HG03060 (cell line): Measurements from ENCODE around the gene RFX2.
"Not testable (repeated sequence)": the region's sequence is repeated elsewhere in the genome, so short reads cannot be mapped to it uniquely, and the experiment has no call there.

Experiments
- ATAC-seq: cut with Tn5 transposase; IDR thresholded peaks from one replicate; pipeline ENCODE4 v1.9.1; 2021; ENCODE audit warnings: low read depth, moderate number of reproducible peaks; ENCODE audit not compliant: unreplicated experiment

The RFX2 gene

GRCh38 chr19:6042776-6043726 is 67.2 kb downstream of the RFX2 start:
- no peak for ATAC-seq

- no peak for ATAC-seq
Measured at GRCh38 chr19:6041991-6042481, 68.3 kb downstream of the RFX2 start.

- ATAC-seq = no peak
Measured at GRCh38 chr19:6041071-6041470, 69.2 kb downstream of the RFX2 start.

GRCh38 chr19:6039566-6040225 is 70.6 kb downstream of the RFX2 start:
- no peak for ATAC-seq

GRCh38 chr19:6038634-6039405 is 71.5 kb downstream of the RFX2 start:
- no peak for ATAC-seq

GRCh38 chr19:6035026-6035425 is 75.3 kb downstream of the RFX2 start:
- ATAC-seq = no peak

GRCh38 chr19:6034512-6034911 is 75.8 kb downstream of the RFX2 start:
- ATAC-seq = no peak

GRCh38 chr19:6033744-6034264 is 76.5 kb downstream of the RFX2 start:
- ATAC-seq = no peak

- no peak for ATAC-seq
Measured at GRCh38 chr19:6032827-6033226, 77.5 kb downstream of the RFX2 start.

GRCh38 chr19:6032381-6032780 is 77.9 kb downstream of the RFX2 start:
- no peak for ATAC-seq

GRCh38 chr19:6030214-6030507 is 80.1 kb downstream of the RFX2 start:
- ATAC-seq = no peak

GRCh38 chr19:6026390-6027227 is 83.7 kb downstream of the RFX2 start:
- ATAC-seq = no peak

GRCh38 chr19:6024756-6025155 is 85.5 kb downstream of the RFX2 start:
- ATAC-seq = not testable (repeated sequence)

GRCh38 chr19:6023936-6024335 is 86.4 kb downstream of the RFX2 start:
- no peak for ATAC-seq

- no peak for ATAC-seq
Measured at GRCh38 chr19:6023085-6023682, 87.1 kb downstream of the RFX2 start.

GRCh38 chr19:6022570-6023064 is 87.7 kb downstream of the RFX2 start:
- ATAC-seq = no peak

GRCh38 chr19:6021878-6022569 is 88.3 kb downstream of the RFX2 start:
- ATAC-seq = no peak

- ATAC-seq = no peak
Measured at GRCh38 chr19:6020972-6021805, 89.1 kb downstream of the RFX2 start.
